HepG2 (cell line): Measurements from ENCODE around the gene PGGT1B. TPM values are rescaled to one million over a fixed set of nuclear protein-coding genes. Genes with fewer than 3 reads are reported as not detected.

Source experiments
- ASH2L ChIP-seq: fragments of 300-600, 200-600 bp; sonication (generic); IDR thresholded peaks from 2 replicates; pipeline ENCODE4 v1.7.0; 2017; ENCODE audit warnings: low read depth, mild to moderate bottlenecking, moderate library complexity, mixed read lengths, low read length; ENCODE audit not compliant: insufficient read length
- FOXJ3 ChIP-seq: sonication (generic); formaldehyde crosslinking; IDR thresholded peaks from 2 replicates; pipeline ENCODE4 v1.4.0; 2020; ENCODE audit warnings: missing genetic modification reagents, mild to moderate bottlenecking, borderline replicate concordance
- HCFC1 ChIP-seq: fragments of 150-350 bp; IDR thresholded peaks from 2 replicates; pipeline ENCODE4 v1.6.1; 2014; ENCODE audit warnings: low read depth, low read length
- HMG20A ChIP-seq: IDR thresholded peaks from 2 replicates; pipeline ENCODE4 v1.6.1; 2016; ENCODE audit warnings: borderline replicate concordance
- HMGXB4 ChIP-seq, 2 experiments: sonication (generic) in 1 of 2; formaldehyde crosslinking in 1 of 2; IDR thresholded peaks; 2 replicates each; pipeline versions ENCODE4 v1.4.0 to v1.6.1; 2018 to 2020; ENCODE audit warnings: missing genetic modification reagents in 2 of 2, borderline replicate concordance in 1 of 2, low read depth in 1 of 2, mild to moderate bottlenecking in 1 of 2, missing biosample characterization in 1 of 2
- ISX ChIP-seq: sonication (generic); formaldehyde crosslinking; conservative IDR thresholded peaks from 2 replicates; pipeline ENCODE4 v1.5.0; 2020; ENCODE audit warnings: missing genetic modification reagents
- KDM5B ChIP-seq: sonication (generic); formaldehyde crosslinking; IDR thresholded peaks from 2 replicates; pipeline ENCODE4 v1.4.0; 2020; ENCODE audit warnings: missing genetic modification reagents, mild to moderate bottlenecking, borderline replicate concordance
- KLF11 ChIP-seq: IDR thresholded peaks from 2 replicates; pipeline ENCODE4 v1.6.1; 2016; ENCODE audit warnings: missing compliant biosample characterization
- MTF2 ChIP-seq: sonication (generic); formaldehyde crosslinking; IDR thresholded peaks from 2 replicates; pipeline ENCODE4 v1.5.0; 2020; ENCODE audit warnings: missing genetic modification reagents, borderline replicate concordance
- SRSF9 ChIP-seq: fragments of 200-400 bp; formaldehyde crosslinking; IDR thresholded peaks from 2 replicates; pipeline ENCODE4 v1.6.1; 2018; ENCODE audit warnings: borderline replicate concordance, mild to moderate bottlenecking, low read depth, low read length; ENCODE audit not compliant: insufficient read depth, poor library complexity, severe bottlenecking
- XRCC5 ChIP-seq: fragments of 200-400 bp; formaldehyde crosslinking; optimal IDR thresholded peaks from 2 replicates; pipeline ENCODE3; 2017; ENCODE audit warnings: mild to moderate bottlenecking, low read length
- ZBTB40 ChIP-seq, 2 experiments: fragments of 450-650 bp in 1 of 2; sonication (generic) in 1 of 2; formaldehyde crosslinking in 1 of 2; IDR thresholded peaks; 2 replicates each; pipeline versions ENCODE4 v1.6.1 to v1.8.0; 2016 to 2022; ENCODE audit warnings: antibody characterized with exemption in 1 of 2, mild to moderate bottlenecking in 1 of 2, missing genetic modification reagents in 1 of 2
- ZFP1 ChIP-seq: IDR thresholded peaks from 2 replicates; pipeline ENCODE4 v1.6.1; 2016
- ZNF205 ChIP-seq: IDR thresholded peaks from 2 replicates; pipeline ENCODE4 v1.6.1; 2018; ENCODE audit warnings: missing biosample characterization, missing genetic modification reagents
- ZNF282 ChIP-seq: fragments of 450-650 bp; IDR thresholded peaks from 2 replicates; pipeline ENCODE4 v1.6.1; 2018; ENCODE audit not compliant: partially characterized antibody
- ZNF367 ChIP-seq: sonication (generic); formaldehyde crosslinking; IDR thresholded peaks from 2 replicates; pipeline ENCODE4 v1.4.0; 2020; ENCODE audit warnings: missing genetic modification reagents, borderline replicate concordance
- ZNF430 ChIP-seq: sonication (generic); formaldehyde crosslinking; IDR thresholded peaks from 2 replicates; pipeline ENCODE4 v1.9.0; 2021; ENCODE audit warnings: mild to moderate bottlenecking, missing genetic modification reagents
- ZNF549 ChIP-seq: sonication (generic); formaldehyde crosslinking; IDR thresholded peaks from 2 replicates; pipeline ENCODE4 v1.5.0; 2020; ENCODE audit warnings: missing genetic modification reagents
- ZNF713 ChIP-seq: sonication (generic); formaldehyde crosslinking; IDR thresholded peaks from 2 replicates; pipeline ENCODE4 v1.4.0; 2020; ENCODE audit warnings: mild to moderate bottlenecking, missing genetic modification reagents
- polyA plus RNA-seq, 8 experiments: library from polyadenylated mRNA; depleted of rRNA in 3 of 8; stranded (reverse) in 7 of 8; unstranded in 1 of 8; fragments of >200 nt; fragmentation: Illumina TruSeq in 4 of 8; extraction: Trizol in 4 of 8; gene quantifications; 2 replicates each; pipeline versions ENCODE4 v1.2.1 to v1.2.3, GENCODE V29; 2011 to 2016; ENCODE audit warnings: low read depth in 4 of 8, missing spikeins in 1 of 8, mixed read lengths in 1 of 8; ENCODE audit not compliant: insufficient read depth in 1 of 8
- total RNA-seq, 5 experiments: library from RNA; depleted of rRNA; stranded (reverse); fragments of >200 nt; fragmentation: Illumina TruSeq; extraction: Trizol; gene quantifications; 2 replicates each; pipeline ENCODE4 v1.2.3, GENCODE V29; 2016; ENCODE audit warnings: low read depth in 1 of 5

Gene PGGT1B
- total and polyA plus RNA-seq, 2 of the 13 experiments (the other 11 are each of a cell fraction or from before 2014, with no cell fraction given): 2.4 to 42.7 TPM

GRCh38 chr5:115296124-115297022 is 33.7 kb upstream of the PGGT1B start, which contains the start of gene CCDC112 (continued):
- TF ChIP-seq HCFC1: no peak
- no peak for TF ChIP-seq ISX (CRISPR knock-in tag)
- TF ChIP-seq SRSF9: no peak
- TF ChIP-seq ZNF205 (CRISPR knock-in tag): no peak
- no peak for TF ChIP-seq ZNF549
- TF ChIP-seq ZNF430 (CRISPR knock-in tag): peak; percentile 56; the same call in 1 of the 2 replicates
- 0 out of 2 replicates have a peak, but pooled peaks have one; percentile 63 for TF ChIP-seq MTF2 (CRISPR knock-in tag)
- no peak for TF ChIP-seq FOXJ3 (CRISPR knock-in tag)
- TF ChIP-seq ZNF713: no peak
- no peak for TF ChIP-seq ZBTB40 (IDR thresholded peaks at IDR 0.05)
- TF ChIP-seq ZBTB40 (CRISPR knock-in tag; IDR thresholded peaks at IDR 0.05): no peak
- peak in 1 of 2 experiments; percentile 38; a peak in 3 of 4 replicates for TF ChIP-seq HMGXB4 (CRISPR knock-in tag; IDR thresholded peaks at IDR 0.05; ENCODE audit: borderline replicate concordance in 1 of 2, low read depth in 1 of 2)
- peak; percentile 75 for TF ChIP-seq KDM5B
- peak; percentile 45 for TF ChIP-seq ASH2L
- no peak for TF ChIP-seq ZFP1
- TF ChIP-seq ZNF367 (CRISPR knock-in tag): no peak
- peak; percentile 28 for TF ChIP-seq XRCC5
- no peak for TF ChIP-seq ZNF282
- no peak for TF ChIP-seq KLF11 (CRISPR knock-in tag)
- no peak for TF ChIP-seq HMG20A (CRISPR knock-in tag)
